Esophagus muscularis mucosa (tissue), 4 donors: ENCODE measurements around the gene MDM2. TPM values are rescaled to one million over a fixed set of nuclear protein-coding genes. Genes with fewer than 3 reads are reported as not detected.

Experiments used
- DNase-seq: peaks from one replicate; pipeline ENCODE4 v3.0.0-alpha.2; 2017; ENCODE audit errors: extremely low spot score
- H3K27ac ChIP-seq, 4 donors: fragments of 200-600 bp; sonication (generic); replicated peaks in 1 of 4; 1 replicate in 3 of 4; 2 replicates in 1 of 4; pipeline ENCODE4 v1.5.1; 2016 to 2019; ENCODE audit warnings: mild to moderate bottlenecking in 1 of 4
- H3K27me3 ChIP-seq, 4 donors: fragments of 200-600 bp; sonication (generic); one replicate each; pipeline versions ENCODE4 v1.5.1 to v1.6.0; 2016 to 2019
- H3K36me3 ChIP-seq, 4 donors: fragments of 200-600 bp; sonication (generic); one replicate each; pipeline ENCODE4 v1.5.1; 2016 to 2019
- H3K4me1 ChIP-seq, 4 donors: fragments of 200-600 bp; sonication (generic); one replicate each; pipeline ENCODE4 v1.5.1; 2016 to 2019
- H3K4me3 ChIP-seq, 4 donors: fragments of 200-600 bp; sonication (generic); 1 replicate in 2 of 4; 2 replicates in 2 of 4; pipeline ENCODE4 v1.5.1; 2016 to 2019; ENCODE audit warnings: mild to moderate bottlenecking in 4 of 4, moderate library complexity in 1 of 4
- H3K9me3 ChIP-seq, 4 donors: fragments of 200-600 bp; sonication (generic); 1 replicate in 3 of 4; 2 replicates in 1 of 4; pipeline ENCODE4 v1.5.1; 2016 to 2019
- EP300 ChIP-seq: sonication (generic); formaldehyde crosslinking; IDR thresholded peaks from one replicate; pipeline ENCODE4 v1.6.1; 2017; ENCODE audit warnings: antibody characterized with exemption
- POLR2A ChIP-seq: fragments of 450-650 bp; IDR thresholded peaks from one replicate; pipeline ENCODE4 v1.6.1; 2017; ENCODE audit warnings: antibody characterized with exemption, moderate library complexity, mild to moderate bottlenecking, low read depth
- POLR2AphosphoS5 ChIP-seq, 2 donors: sonication (generic); formaldehyde crosslinking; IDR thresholded peaks; one replicate each; pipeline ENCODE4 v1.6.1; 2017; ENCODE audit warnings: antibody characterized with exemption in 2 of 2
- WGBS: methylation state at CpG from one replicate; pipeline ENCODE4 v1.1.5; 2018; 5-methylcytosine and 5-hydroxymethylcytosine counted together
- intact Hi-C: fragments of 100-400 bp; cut with DNase I; formaldehyde crosslinking; loops from one replicate; pipeline ENCODE4 v1.15.1; 2023
- total RNA-seq, 4 donors: library from RNA; depleted of rRNA; stranded (reverse); fragments of >200 nt; gene quantifications; one replicate each; pipeline versions ENCODE4 v1.1.0 to v1.2.1, GENCODE V29; 2016
- TF ChIP-seq, protein P1 (sequence below), 3 experiments: fragments of 200-600 bp in 2 of 3; fragments of 450-650 bp in 1 of 3; sonication (generic) in 2 of 3; IDR thresholded peaks; one replicate each; pipeline ENCODE4 v1.5.1; 2017 to 2019; ENCODE audit warnings: antibody characterized with exemption in 3 of 3, mild to moderate bottlenecking in 2 of 3, moderate library complexity in 1 of 3

The MDM2 gene
- total RNA-seq, 4 donors from 2014 or later, result 33.3 to 47.2 (median 40.0) TPM

DNA sequence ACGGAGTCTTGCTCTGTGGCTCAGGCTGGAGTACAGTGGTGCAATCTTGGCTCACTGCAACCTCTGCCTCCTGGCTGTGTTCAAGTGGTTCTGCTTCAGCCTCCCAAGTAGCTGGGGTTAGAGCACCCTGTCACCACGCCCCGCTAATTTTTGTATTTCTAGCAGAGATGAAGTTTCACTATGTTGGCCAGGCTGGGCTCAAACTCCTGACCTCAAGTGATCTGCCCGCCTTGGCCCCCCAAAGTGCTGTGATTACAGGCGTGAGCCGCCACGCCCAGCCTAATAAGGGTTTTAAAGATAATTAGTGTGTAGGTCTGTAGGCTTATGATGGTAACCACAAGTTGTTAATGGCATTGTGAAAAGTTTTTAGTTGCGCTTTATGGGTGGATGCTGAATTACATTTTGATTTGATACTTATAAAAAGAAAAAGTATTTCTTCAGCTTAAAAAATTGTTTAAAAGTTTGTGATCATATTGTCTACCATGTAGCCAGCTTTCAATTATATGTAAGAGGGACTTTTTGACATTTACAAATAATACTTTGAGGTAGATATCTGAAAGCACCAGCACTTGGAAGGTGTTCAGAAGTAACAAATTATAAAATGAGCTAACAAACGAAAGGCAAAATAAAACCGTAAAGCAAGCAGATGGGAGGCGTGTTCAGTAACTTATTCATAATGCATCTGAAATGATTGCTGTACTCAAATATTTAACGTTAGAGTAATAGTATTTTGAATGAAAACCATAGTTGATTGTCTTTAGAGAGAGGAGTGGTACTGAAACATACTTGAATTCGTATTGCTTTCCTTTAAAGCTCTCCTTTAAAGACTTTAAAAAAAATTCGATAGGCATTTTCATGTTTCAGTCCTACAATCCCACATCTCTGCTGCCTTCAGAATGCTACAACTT lies 37.1 kb downstream of the MDM2 start:
- Histone ChIP-seq H3K4me1 (no peaks in the 10 kb centered on the region), H3K4me3 (no peak overlapping the region), H3K9me3 (no peaks in the 10 kb centered on the region), H3K27ac (no peak overlapping the region), H3K27me3 (no peaks in the 10 kb centered on the region), H3K36me3 (peaks cover 12 to 50% (median 25%) of the 10 kb centered on the region in 4 donors)
- DNase-seq, result no peak
- TF ChIP-seq POLR2A, result no peak
- no peak for TF ChIP-seq EP300
- TF ChIP-seq POLR2AphosphoS5 (IDR thresholded peaks at IDR 0.05), result no peak
- TF ChIP-seq, protein P1, sequence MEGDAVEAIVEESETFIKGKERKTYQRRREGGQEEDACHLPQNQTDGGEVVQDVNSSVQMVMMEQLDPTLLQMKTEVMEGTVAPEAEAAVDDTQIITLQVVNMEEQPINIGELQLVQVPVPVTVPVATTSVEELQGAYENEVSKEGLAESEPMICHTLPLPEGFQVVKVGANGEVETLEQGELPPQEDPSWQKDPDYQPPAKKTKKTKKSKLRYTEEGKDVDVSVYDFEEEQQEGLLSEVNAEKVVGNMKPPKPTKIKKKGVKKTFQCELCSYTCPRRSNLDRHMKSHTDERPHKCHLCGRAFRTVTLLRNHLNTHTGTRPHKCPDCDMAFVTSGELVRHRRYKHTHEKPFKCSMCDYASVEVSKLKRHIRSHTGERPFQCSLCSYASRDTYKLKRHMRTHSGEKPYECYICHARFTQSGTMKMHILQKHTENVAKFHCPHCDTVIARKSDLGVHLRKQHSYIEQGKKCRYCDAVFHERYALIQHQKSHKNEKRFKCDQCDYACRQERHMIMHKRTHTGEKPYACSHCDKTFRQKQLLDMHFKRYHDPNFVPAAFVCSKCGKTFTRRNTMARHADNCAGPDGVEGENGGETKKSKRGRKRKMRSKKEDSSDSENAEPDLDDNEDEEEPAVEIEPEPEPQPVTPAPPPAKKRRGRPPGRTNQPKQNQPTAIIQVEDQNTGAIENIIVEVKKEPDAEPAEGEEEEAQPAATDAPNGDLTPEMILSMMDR (IDR thresholded peaks at IDR 0.05), result no peak
- 94% methylated on average over 14 of the region's 14 CpGs for WGBS
- intact Hi-C loops, result no loop called here

DNA sequence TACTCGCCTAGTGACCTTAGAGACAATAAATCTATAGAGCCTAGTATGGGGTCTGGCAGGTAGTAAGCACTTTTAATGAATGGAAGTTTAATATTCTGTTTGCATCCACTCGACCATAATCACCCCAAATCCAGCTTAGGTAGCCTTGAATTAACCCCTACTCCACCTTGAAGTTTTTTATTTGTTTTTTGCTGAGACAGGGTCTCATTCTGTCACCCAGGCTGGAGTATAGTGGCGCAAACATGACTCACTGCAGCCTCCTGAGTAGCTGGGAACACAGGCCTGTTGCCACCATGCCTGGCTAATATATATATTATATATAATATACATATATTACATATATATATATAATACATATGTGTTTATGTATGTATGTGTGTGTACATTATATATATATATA lies 38.8 kb downstream of the MDM2 start:
- intact Hi-C loops, result no loop called here
- H3K9me3 ChIP-seq, result no peaks in the 10 kb centered on the region
- no peak overlapping the region for H3K27ac ChIP-seq
- TF ChIP-seq POLR2A (no peak), EP300 (no peak), POLR2AphosphoS5 (IDR thresholded peaks at IDR 0.05) (no peak)
- no peak for DNase-seq
- H3K4me1 ChIP-seq, result no peaks in the 10 kb centered on the region
- no peaks in the 10 kb centered on the region for H3K27me3 ChIP-seq
- no peak overlapping the region for H3K4me3 ChIP-seq
- WGBS, result 73% methylated on average over 3 of the region's 3 CpGs
- H3K36me3 ChIP-seq, result peaks cover 5 to 32% (median 13%) of the 10 kb centered on the region in 4 donors

DNA sequence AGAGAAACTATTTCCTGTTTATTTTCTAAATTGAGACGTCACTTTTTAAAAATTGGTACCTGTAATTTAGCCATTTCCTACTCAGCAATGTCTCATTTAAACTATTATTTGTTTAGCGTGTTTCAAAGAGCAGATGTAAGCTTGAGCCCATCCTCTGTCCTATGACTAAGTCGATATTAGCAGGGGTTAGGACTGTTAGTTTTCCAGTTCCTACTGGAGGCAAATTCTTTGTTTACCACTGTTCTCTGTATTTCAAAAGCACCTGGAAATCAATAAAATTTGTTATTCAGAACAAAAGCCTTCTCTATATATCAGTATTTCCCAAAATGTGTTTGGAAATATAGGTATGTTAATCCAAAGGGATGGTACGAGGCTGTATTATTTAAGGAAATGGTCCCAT lies 42.4 kb downstream of the MDM2 start:
- Histone ChIP-seq H3K27ac (no peak overlapping the region), H3K4me3 (no peak overlapping the region), H3K9me3 (no peaks in the 10 kb centered on the region), H3K4me1 (no peaks in the 10 kb centered on the region), H3K27me3 (no peaks in the 10 kb centered on the region), H3K36me3 (peaks cover 0 to 7% (median 3%) of the 10 kb centered on the region in 4 donors)
- intact Hi-C loops, result no loop called here
- 77% methylated on average over 4 of the region's 4 CpGs for whole genome bisulfite sequencing
- no peak for DNase-seq
- TF ChIP-seq POLR2AphosphoS5 (IDR thresholded peaks at IDR 0.05) (no peak), POLR2A (no peak)
- TF ChIP-seq, protein P1 (IDR thresholded peaks at IDR 0.05), result no peak

DNA sequence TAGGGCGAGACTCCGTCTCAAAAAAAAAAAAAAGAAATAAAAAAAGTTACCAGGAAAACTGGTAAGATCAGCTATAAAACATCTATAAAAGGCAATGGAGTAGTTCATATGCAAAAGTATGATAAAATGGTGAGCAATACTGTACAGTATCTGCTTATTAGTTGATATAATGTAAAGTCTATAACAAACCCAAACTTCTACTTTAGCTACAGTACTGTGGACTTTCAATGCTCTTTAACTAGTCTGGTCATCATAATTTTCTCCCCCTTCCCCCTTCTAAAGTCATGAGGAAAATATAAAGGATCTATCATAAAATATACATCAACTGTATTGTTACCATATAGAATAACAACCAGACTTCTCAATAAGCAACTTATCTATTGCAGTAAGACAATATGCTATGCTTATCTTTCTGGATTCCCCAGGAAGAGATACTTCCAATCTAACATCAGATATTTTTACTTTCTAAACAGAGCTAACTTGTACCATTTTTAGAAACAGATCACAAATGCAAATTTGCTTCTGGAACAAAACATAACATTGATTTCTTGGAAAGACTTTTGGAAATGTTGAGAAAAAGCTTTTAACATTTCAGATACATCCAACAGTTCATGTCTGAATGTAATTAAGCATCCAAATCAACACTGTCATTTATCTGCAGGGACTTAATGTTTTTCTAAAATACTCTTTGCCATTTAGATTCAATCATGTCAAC lies 43.8 kb downstream of the MDM2 start:
- no peaks in the 10 kb centered on the region for H3K4me1 ChIP-seq
- H3K4me3 ChIP-seq, result no peak overlapping the region
- no peak overlapping the region for H3K27ac ChIP-seq
- no peaks in the 10 kb centered on the region for H3K9me3 ChIP-seq
- H3K27me3 ChIP-seq, result no peaks in the 10 kb centered on the region
- TF ChIP-seq POLR2AphosphoS5 (IDR thresholded peaks at IDR 0.05) (no peak), EP300 (no peak), POLR2A (no peak)
- TF ChIP-seq, protein P1 (IDR thresholded peaks at IDR 0.05), result no peak
- intact Hi-C loops, result no loop called here
- H3K36me3 ChIP-seq, result peaks cover 0 to 7% (median 0%) of the 10 kb centered on the region in 4 donors
- DNase-seq, result no peak
- 92% methylated on average over 2 of the region's 2 CpGs for WGBS

DNA sequence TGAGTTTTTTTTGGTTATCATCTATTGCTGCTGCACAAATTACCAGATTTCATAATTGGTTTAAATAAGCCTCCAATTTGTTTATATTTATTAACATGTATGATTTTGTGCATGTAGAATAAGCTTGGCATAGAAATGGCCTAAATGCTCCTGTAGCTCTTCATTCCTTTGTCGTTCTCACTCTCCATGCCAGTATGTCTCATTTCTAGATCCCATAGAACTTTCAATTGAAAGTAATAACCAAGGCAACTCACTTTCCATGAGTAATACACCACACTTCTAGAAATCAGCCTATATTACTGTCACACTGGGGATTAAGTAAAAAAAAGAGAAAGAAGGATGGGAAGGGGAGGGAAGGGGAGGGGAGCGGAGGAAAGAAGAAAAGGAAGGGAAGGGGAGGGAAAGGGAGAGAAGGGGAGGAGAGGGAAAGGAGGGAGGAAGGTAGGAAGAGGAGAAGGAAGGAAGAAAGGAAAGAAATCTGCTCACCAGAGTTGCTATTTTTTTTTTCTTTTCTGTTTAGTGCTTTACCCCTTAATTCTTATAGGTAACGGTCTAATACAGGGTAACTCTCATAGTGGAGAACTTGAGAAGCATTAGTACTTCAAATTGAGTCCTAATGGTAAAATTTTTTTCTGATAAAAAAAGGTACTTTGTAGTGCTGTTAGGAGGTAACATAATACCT lies 45.6 kb downstream of the MDM2 start:
- Histone ChIP-seq H3K27me3 (no peaks in the 10 kb centered on the region), H3K9me3 (no peaks in the 10 kb centered on the region), H3K27ac (no peak overlapping the region), H3K4me3 (no peak overlapping the region), H3K4me1 (no peaks in the 10 kb centered on the region), H3K36me3 (peaks cover 0 to 23% (median 5%) of the 10 kb centered on the region in 4 donors)
- 88% methylated on average over 3 of the region's 3 CpGs for WGBS
- TF ChIP-seq EP300, result no peak
- TF ChIP-seq, protein P1 (IDR thresholded peaks at IDR 0.05), result no peak
- TF ChIP-seq POLR2A, result no peak
- TF ChIP-seq POLR2AphosphoS5 (IDR thresholded peaks at IDR 0.05), result no peak
- no peak for DNase-seq
- intact Hi-C loops, result no loop called here
